Memory B cell (primary cell): ENCODE results near the gene BHLHE23.

Experiments
- ATAC-seq: fragments of 150-1000 bp; cut with Tn5 transposase; 2 replicates; pipeline ENCODE4 v1.10.0; 2021; ENCODE audit warnings: low read depth, mild to moderate bottlenecking, moderate library complexity
- DNase-seq, 2 donors: peaks; one replicate each; pipeline ENCODE4 v3.0.0; 2022; ENCODE audit warnings: low spot score in 2 of 2
- H3K27ac Mint-ChIP-seq: one replicate; pipeline ENCODE4 v1.8.0; 2022; ENCODE audit warnings: mild to moderate bottlenecking, moderate library complexity, mixed read lengths
- H3K27me3 Mint-ChIP-seq: one replicate; pipeline ENCODE4 v1.8.0; 2022; ENCODE audit warnings: mixed read lengths
- H3K36me3 Mint-ChIP-seq: one replicate; pipeline ENCODE4 v1.8.0; 2022; ENCODE audit warnings: mild to moderate bottlenecking, mixed read lengths
- H3K4me1 Mint-ChIP-seq: one replicate; pipeline ENCODE4 v1.8.0; 2022; ENCODE audit warnings: mixed read lengths
- H3K4me3 Mint-ChIP-seq: one replicate; pipeline ENCODE4 v1.8.0; 2022; ENCODE audit warnings: mild to moderate bottlenecking, moderate library complexity, mixed read lengths
- H3K9me3 Mint-ChIP-seq: one replicate; pipeline ENCODE4 v1.8.0; 2022; ENCODE audit warnings: mixed read lengths

BHLHE23 gene

DNA sequence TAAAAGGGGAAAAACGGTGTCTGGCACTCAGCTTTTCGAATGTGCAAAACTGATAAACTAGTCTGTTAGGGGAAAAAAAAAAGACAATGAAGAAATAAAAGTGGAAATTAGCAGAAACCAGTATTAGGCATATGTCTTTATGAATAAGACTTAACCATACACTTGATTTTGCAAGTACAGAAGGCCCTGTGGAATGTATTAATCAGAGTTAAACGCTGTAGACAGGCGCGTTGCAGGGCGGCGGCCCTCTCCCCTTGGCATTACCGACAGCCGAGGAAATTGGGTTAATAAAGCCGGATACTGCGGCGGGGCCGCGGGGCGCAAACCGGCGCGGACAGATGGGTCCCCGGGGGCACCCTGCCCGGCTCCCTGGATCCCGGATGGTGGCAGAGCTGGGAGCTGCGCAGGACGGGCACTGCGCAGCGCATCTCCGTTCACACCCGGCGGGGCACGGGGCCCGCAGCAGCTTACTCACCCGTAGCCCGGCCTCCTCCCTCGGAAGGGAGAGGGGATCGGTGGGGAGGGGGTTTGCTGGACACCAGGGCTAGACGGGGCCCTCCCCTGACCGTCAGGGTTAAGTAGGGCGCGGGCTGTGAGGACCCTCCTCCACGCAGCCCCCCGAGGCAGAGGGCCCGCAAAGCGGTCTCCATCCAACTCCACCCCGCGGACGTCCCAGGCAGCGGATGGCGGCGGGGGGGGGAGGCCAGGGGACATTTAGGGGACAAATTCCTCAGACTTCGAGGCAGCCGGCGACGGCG is 2.0 kb downstream of the BHLHE23 start:
- no peaks in the 10 kb centered on the region for H3K9me3 Mint-ChIP-seq
- peaks cover 28% of the 10 kb centered on the region for H3K27me3 Mint-ChIP-seq
- ATAC-seq (no peak), DNase-seq (no peak)
- H3K4me1 Mint-ChIP-seq = peaks cover 7% of the 10 kb centered on the region
- H3K27ac Mint-ChIP-seq = peak overlapping the region; percentile 50
- H3K36me3 Mint-ChIP-seq = no peaks in the 10 kb centered on the region
- H3K4me3 Mint-ChIP-seq = no peak overlapping the region

DNA sequence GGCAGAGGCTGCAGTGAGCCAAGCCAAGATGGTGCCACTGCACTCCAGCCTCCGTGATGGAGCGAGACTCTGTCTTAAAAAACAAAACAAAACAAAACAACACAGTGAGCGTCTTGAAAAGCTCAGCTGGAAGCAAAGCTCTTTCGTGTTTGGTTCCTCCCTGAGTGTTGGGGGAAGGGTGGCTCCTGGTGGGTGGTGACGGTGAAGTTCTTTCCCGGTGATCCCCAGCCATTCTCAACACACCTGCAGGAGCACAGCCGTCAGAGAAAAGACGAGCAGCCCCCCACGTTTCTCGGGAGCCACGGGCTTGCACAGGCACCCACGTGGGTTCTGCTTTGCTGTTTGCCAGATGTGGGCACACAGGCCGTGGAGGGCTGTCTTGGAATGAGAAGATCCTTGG is 3.2 kb downstream of the BHLHE23 start:
- no peaks in the 10 kb centered on the region for H3K9me3 Mint-ChIP-seq
- DNase-seq (no peak), ATAC-seq (no peak)
- no peaks in the 10 kb centered on the region for H3K36me3 Mint-ChIP-seq
- no peak overlapping the region for H3K27ac Mint-ChIP-seq
- peaks cover 2% of the 10 kb centered on the region for H3K4me1 Mint-ChIP-seq
- H3K27me3 Mint-ChIP-seq = peaks cover 28% of the 10 kb centered on the region
- H3K4me3 Mint-ChIP-seq = no peak overlapping the region

DNA sequence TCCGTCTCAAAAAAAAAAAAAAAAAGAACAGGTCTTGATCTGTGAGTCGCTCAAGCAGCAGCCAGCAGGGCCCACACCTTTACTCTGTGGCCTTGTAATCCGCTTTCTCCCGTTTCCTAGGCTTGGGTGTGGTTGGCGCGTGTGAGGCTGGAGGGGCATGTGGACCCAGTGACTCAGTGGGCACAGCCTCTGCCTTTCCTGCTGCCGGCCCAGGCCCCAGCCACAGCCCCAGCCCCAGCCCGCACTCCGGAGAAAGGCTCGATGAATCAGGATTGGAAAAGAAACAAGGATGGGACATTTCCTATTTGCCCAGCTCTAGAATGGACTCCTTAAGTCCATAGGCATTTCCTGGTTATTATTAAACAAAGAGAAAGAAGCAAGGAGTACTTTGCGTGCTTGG is 4.3 kb downstream of the BHLHE23 start:
- ATAC-seq (no peak), DNase-seq (no peak)
- H3K4me1 Mint-ChIP-seq = peaks cover 2% of the 10 kb centered on the region
- peaks cover 33% of the 10 kb centered on the region for H3K27me3 Mint-ChIP-seq
- H3K9me3 Mint-ChIP-seq = no peaks in the 10 kb centered on the region
- H3K4me3 Mint-ChIP-seq = no peak overlapping the region
- H3K27ac Mint-ChIP-seq = no peak overlapping the region
- H3K36me3 Mint-ChIP-seq = no peaks in the 10 kb centered on the region

DNA sequence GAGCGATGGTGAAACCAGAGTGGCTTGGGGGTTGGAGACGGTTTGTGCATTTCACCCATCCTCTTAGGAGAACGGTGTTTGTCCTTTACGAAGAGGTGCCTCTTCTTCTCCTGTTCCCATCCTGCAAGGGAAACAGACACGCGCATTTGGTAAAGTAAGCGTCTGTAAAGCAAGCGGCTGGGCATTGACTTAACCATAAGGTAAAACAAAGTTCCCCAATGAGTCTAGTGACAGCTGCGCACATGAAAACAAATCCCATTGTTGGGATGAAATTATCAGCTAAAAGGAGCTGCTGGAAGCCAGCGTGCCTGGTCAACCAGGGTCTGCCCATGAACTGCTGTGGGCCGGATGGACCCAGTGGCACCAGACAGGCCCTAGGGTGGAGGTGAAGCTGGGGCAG is 5.8 kb downstream of the BHLHE23 start:
- H3K4me3 Mint-ChIP-seq = no peak overlapping the region
- no peak overlapping the region for H3K27ac Mint-ChIP-seq
- no peaks in the 10 kb centered on the region for H3K36me3 Mint-ChIP-seq
- H3K27me3 Mint-ChIP-seq = peaks cover 37% of the 10 kb centered on the region
- ATAC-seq (no peak), DNase-seq (no peak)
- peaks cover 2% of the 10 kb centered on the region for H3K4me1 Mint-ChIP-seq
- H3K9me3 Mint-ChIP-seq = no peaks in the 10 kb centered on the region

DNA sequence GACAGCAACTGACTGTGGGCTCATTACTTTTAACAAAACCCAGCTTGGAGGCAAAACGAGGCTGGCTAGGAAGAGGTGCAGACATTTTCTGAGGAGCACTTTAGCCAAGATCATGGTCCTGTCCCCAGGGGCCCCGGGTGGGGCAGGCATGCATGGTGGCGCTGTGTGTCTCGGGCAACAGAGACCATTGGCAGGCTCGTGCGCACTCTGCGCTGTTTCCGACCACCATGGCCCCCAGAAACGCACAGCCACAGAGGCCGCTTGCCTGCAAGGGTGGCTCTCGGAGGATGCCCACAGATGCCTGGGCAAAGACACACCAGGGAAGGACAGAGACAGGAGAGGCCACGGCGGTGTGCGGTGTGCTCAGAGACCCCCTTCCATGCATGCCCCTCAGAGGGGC is 6.7 kb downstream of the BHLHE23 start:
- H3K4me3 Mint-ChIP-seq = no peak overlapping the region
- H3K4me1 Mint-ChIP-seq = peaks cover 2% of the 10 kb centered on the region
- no peaks in the 10 kb centered on the region for H3K36me3 Mint-ChIP-seq
- ATAC-seq (no peak), DNase-seq (no peak)
- peaks cover 35% of the 10 kb centered on the region for H3K27me3 Mint-ChIP-seq
- H3K27ac Mint-ChIP-seq = no peak overlapping the region
- H3K9me3 Mint-ChIP-seq = no peaks in the 10 kb centered on the region

DNA sequence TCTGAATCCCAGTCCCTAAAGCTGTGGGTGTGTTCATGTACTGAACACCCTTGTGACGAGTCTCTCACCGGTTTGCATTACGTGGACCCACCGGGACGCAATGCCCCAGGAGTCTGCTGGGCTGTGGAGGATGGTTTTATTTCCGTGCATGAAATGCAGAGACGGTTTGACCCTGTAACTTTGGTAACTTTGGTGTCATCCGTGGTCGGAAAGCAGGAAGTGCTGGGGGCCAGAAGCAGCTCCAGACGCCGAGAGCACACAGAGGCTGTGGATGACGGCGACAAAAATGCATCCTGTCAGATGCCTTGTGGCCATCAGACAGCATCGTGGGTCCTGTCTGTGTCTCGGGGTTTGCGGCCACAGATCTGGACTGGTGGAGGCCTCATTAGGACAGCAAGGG is 7.2 kb downstream of the BHLHE23 start:
- DNase-seq (no peak), ATAC-seq (no peak)
- H3K27ac Mint-ChIP-seq = no peak overlapping the region
- H3K9me3 Mint-ChIP-seq = no peaks in the 10 kb centered on the region
- H3K4me3 Mint-ChIP-seq = no peak overlapping the region
- H3K27me3 Mint-ChIP-seq = peaks cover 35% of the 10 kb centered on the region
- H3K36me3 Mint-ChIP-seq = no peaks in the 10 kb centered on the region
- peaks cover 2% of the 10 kb centered on the region for H3K4me1 Mint-ChIP-seq

DNA sequence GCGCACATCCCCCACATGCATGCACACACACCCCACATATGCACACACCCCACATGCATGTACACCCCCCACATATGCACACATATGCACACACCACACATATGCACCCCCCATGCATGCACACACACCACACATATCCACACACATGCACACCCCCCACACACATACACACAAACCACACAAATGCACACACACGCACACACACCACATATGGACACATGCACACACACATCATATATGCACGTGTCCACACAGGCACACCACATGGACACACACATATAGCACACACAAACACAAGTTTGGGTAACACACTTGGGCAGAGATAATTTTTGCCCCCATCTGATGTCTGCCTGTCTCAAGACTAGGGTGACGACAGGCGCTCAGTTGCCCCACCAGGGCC is 8.3 kb downstream of the BHLHE23 start:
- Mint-ChIP-seq H3K27ac (no peak overlapping the region), H3K4me1 (no peaks in the 10 kb centered on the region), H3K4me3 (no peak overlapping the region), H3K36me3 (no peaks in the 10 kb centered on the region), H3K9me3 (no peaks in the 10 kb centered on the region), H3K27me3 (peaks cover 33% of the 10 kb centered on the region)
- no peak for ATAC-seq
- no peak for DNase-seq

DNA sequence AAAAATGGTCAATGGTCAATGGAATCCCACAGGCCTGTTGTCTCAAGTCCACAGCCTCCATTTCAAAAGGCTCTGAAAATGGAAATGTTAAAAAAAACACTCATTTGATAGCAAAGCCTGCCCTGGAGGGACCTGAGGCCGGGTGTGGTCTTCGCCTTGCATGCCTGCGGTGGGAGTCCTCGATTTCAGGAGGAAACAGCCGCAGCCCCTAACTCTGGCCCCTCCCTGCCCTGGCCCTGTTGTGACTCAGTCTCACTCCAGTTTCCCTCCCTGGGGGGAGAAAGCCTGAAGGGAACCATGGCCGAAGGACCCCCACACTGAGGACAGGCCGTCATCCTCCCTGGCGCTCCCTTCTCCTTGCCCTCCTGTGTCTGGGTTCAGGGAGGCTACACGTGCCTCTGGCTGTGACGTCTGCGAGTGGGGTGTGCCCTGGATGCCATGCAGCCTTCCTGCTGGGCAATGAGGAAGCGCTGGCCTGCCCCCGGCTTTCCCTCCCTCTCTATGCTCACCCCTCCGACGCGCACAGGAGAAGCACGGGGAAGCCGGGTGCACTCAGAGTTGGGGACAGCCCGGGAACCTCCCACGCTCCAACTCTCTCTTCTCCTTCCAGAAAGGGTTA is 9.2 kb downstream of the BHLHE23 start:
- H3K9me3 Mint-ChIP-seq = no peaks in the 10 kb centered on the region
- no peak overlapping the region for H3K4me3 Mint-ChIP-seq
- no peak for ATAC-seq
- H3K36me3 Mint-ChIP-seq = no peaks in the 10 kb centered on the region
- no peak overlapping the region for H3K27ac Mint-ChIP-seq
- no peak for DNase-seq
- peaks cover 32% of the 10 kb centered on the region for H3K27me3 Mint-ChIP-seq
- H3K4me1 Mint-ChIP-seq = no peaks in the 10 kb centered on the region

DNA sequence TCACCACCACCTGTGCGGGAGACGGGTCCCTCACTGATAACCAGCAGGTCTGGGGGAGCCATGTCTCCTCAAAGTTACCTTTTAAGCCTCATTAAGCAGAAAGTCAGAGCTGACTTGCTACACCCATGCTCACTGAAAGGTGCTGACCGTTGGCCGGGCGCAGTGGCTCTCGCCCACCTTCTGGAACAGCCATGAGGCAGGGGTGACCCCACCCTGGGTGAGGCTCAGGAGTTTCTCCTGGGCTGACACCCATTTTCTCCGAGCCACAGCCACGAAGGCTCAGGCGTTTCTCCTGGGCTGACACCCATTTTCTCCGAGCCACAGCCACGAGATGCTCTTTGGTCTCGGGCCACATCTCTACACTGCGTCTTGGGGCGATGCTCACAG is 10.2 kb downstream of the BHLHE23 start:
- peaks cover 35% of the 10 kb centered on the region for H3K27me3 Mint-ChIP-seq
- DNase-seq (no peak), ATAC-seq (no peak)
- H3K4me3 Mint-ChIP-seq = no peak overlapping the region
- no peak overlapping the region for H3K27ac Mint-ChIP-seq
- H3K36me3 Mint-ChIP-seq = no peaks in the 10 kb centered on the region
- no peaks in the 10 kb centered on the region for H3K9me3 Mint-ChIP-seq
- peaks cover 2% of the 10 kb centered on the region for H3K4me1 Mint-ChIP-seq

DNA sequence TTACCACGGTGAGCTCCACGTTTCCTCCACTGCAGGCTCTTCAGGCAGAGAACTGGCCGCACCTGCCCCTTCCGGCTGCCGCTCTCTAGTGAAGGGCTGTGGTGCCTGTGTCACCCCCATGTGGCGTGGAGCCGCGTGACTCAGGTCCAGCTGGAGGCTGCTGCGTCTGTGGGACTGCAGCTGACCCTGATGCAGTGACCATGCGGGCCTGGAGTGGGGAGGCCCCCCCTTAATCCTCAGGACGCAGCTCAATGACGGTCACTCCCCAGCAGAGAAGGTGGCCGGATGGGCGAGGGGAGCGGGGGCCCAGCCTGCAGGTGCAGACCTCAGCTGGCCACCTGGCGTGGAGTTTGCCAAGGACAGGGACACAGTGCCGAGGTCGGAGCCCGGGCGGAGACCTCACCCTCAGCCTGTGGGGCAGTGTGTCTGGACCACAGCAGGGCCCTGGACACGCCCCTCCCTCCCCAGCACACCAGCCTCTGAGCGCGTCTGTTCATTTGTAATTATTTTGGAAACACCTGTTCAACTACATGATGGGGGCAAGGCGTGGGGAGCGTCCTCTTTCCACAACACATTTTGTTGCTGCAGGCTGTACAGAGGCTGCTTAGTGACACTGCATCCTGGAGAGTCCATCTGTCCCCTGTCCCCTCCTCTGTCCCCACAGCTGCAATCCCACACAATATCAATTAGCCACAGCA is 10.7 kb downstream of the BHLHE23 start:
- no peaks in the 10 kb centered on the region for H3K9me3 Mint-ChIP-seq
- peaks cover 35% of the 10 kb centered on the region for H3K27me3 Mint-ChIP-seq
- ATAC-seq = no peak
- peaks cover 2% of the 10 kb centered on the region for H3K4me1 Mint-ChIP-seq
- no peak overlapping the region for H3K27ac Mint-ChIP-seq
- H3K36me3 Mint-ChIP-seq = no peaks in the 10 kb centered on the region
- no peak for DNase-seq
- H3K4me3 Mint-ChIP-seq = no peak overlapping the region

DNA sequence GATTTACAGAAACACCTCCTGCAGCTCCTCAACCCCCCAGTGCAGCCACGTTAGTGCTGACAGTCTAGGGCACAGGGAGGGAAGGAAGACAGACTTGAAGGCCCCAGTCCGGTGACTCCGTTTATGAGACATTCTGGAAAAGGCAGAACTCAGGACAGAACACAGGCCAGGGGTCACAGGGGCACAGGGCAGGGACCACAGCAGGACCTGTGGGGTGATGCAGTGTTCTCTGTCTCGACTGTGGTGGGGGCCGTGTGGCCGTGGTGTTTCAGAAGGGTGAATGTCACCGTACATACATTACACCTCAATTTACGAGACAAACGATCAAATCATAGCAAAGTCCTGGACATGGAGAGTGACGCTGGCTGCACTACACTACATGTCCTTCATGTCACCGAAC is 11.3 kb downstream of the BHLHE23 start:
- no peak overlapping the region for H3K4me3 Mint-ChIP-seq

DNA sequence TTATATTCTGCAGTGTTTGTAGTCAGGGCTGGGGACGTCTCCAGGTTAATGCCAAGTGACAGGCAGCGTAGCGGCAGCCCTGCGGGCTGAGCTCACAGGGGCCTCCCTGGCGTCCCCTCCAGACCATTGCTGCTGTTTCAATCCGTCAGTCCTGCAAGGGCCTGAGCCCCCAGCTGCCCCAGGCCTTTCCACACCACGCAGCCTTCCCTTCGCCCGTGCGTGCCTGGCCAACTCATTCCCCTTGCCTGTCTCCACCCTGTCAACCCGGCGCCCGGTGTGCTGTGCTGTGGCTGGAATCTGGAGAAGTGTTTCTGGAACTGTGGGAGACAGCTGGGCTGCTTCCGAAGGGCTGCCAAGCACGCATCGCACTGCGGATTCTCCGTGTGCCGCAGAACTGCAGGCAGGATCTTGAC is 11.9 kb downstream of the BHLHE23 start:
- no peak overlapping the region for H3K27ac Mint-ChIP-seq
- peaks cover 29% of the 10 kb centered on the region for H3K27me3 Mint-ChIP-seq
- DNase-seq (no peak), ATAC-seq (no peak)
- H3K36me3 Mint-ChIP-seq = no peaks in the 10 kb centered on the region
- no peaks in the 10 kb centered on the region for H3K9me3 Mint-ChIP-seq
- peaks cover 2% of the 10 kb centered on the region for H3K4me1 Mint-ChIP-seq
- no peak overlapping the region for H3K4me3 Mint-ChIP-seq

More for the DNA sequence above, 11.3 kb downstream of the BHLHE23 start:
- Mint-ChIP-seq H3K36me3 (no peaks in the 10 kb centered on the region), H3K4me1 (peaks cover 2% of the 10 kb centered on the region), H3K9me3 (no peaks in the 10 kb centered on the region), H3K27ac (no peak overlapping the region), H3K27me3 (peaks cover 34% of the 10 kb centered on the region)
- ATAC-seq = no peak
- DNase-seq = no peak

DNA sequence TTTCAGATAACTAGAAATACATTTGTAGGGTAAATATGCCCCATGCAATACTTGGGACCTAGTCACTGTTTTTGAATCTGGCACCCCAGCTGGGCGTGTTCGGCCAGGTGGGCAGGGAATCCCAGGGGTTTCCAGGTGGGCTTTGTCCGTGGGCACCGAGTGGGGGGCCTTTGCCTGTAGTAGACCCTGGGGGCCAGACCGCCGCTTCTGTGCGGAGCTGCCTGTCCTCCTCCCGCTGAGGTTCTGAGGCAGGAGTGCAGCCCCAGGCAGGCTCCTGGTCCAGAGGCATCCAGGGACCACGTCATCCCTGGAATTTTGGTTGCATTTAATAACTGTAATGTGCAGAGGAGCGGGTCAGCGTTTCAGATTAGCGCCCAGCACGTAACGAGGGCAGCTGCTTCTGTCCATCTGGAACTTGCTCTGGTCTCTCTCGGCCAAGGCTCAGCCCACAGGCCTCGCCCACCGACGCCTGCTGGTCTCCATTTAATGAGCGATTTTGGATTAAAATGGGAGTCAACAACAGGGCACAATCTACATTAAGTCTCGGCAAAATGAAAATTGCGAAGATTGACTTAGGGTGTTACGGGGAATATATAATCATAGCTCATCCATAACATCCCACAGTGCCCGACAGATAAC is 12.8 kb downstream of the BHLHE23 start:
- Mint-ChIP-seq H3K27me3 (peaks cover 27% of the 10 kb centered on the region), H3K4me3 (no peak overlapping the region), H3K27ac (no peak overlapping the region), H3K9me3 (no peaks in the 10 kb centered on the region), H3K4me1 (peaks cover 3% of the 10 kb centered on the region), H3K36me3 (no peaks in the 10 kb centered on the region)
- DNase-seq (no peak), ATAC-seq (no peak)

DNA sequence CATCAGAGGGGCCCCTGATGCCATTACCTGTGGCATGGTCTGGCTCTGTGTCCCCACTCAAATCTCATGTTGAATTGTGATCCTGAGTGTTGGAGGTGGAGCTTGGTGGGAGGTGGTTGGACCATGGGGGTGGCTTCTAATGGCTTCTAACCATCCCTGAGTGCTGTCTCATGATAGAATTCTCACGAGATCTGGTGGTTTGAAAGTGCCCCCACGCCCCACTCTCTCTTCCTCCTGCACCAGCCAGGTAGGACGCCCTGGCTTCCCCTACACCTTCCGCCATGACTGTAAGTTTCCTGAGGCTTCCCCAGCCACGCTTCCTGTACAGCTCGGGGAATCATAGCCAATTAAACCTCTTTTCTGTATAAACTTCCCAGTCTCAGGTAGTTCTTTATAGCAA is 14.9 kb downstream of the BHLHE23 start:
- Mint-ChIP-seq H3K27ac (no peak overlapping the region), H3K36me3 (no peaks in the 10 kb centered on the region), H3K4me3 (no peak overlapping the region), H3K9me3 (no peaks in the 10 kb centered on the region), H3K27me3 (peaks cover 22% of the 10 kb centered on the region), H3K4me1 (peaks cover 5% of the 10 kb centered on the region)
- ATAC-seq (peak; percentile 51), DNase-seq (no peak)
